ENCODE measurements around the gene ABITRAM. TPM values are rescaled to one million over a fixed set of nuclear protein-coding genes. Genes with fewer than 3 reads are reported as not detected.
"Not testable (repeated sequence)": the region's sequence is repeated elsewhere in the genome, so short reads cannot be mapped to it uniquely, and the experiment has no call there.

Gene ABITRAM
- total RNA-seq, 6 experiments from 2014 or later, result 5.2 to 8.3 (median 6.8) TPM

GRCh38 chr9:108889649-108890067 is 44.5 kb upstream of the ABITRAM start:
- Histone ChIP-seq H3K27ac (no peak overlapping the region), H3K4me1 (peaks cover 0 to 48% (median 11%) of the 10 kb centered on the region in 4 donors), H3K27me3 (no peaks in the 10 kb centered on the region), H3K9me3 (no peaks in the 10 kb centered on the region), H3K4me3 (no peak overlapping the region), H3K36me3 (peaks cover 0 to 40% (median 6%) of the 10 kb centered on the region in 4 donors)
- TF ChIP-seq, protein P1, sequence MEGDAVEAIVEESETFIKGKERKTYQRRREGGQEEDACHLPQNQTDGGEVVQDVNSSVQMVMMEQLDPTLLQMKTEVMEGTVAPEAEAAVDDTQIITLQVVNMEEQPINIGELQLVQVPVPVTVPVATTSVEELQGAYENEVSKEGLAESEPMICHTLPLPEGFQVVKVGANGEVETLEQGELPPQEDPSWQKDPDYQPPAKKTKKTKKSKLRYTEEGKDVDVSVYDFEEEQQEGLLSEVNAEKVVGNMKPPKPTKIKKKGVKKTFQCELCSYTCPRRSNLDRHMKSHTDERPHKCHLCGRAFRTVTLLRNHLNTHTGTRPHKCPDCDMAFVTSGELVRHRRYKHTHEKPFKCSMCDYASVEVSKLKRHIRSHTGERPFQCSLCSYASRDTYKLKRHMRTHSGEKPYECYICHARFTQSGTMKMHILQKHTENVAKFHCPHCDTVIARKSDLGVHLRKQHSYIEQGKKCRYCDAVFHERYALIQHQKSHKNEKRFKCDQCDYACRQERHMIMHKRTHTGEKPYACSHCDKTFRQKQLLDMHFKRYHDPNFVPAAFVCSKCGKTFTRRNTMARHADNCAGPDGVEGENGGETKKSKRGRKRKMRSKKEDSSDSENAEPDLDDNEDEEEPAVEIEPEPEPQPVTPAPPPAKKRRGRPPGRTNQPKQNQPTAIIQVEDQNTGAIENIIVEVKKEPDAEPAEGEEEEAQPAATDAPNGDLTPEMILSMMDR (IDR thresholded peaks at IDR 0.05), result peak; percentile 31 to 52 (median 38)
- TF ChIP-seq POLR2A (IDR thresholded peaks at IDR 0.05), result no peak
- intact Hi-C loops (cut with DNase I), result no loop called here
- DNase-seq (no peak), ATAC-seq (peak; percentile 14 to 61 (median 44))
- 65% methylated on average over 4 of the region's 4 CpGs for WGBS (ENCODE audit: insufficient coverage, low coverage, low lambda C conversion rate, missing lambda C conversion rate)

DNA sequence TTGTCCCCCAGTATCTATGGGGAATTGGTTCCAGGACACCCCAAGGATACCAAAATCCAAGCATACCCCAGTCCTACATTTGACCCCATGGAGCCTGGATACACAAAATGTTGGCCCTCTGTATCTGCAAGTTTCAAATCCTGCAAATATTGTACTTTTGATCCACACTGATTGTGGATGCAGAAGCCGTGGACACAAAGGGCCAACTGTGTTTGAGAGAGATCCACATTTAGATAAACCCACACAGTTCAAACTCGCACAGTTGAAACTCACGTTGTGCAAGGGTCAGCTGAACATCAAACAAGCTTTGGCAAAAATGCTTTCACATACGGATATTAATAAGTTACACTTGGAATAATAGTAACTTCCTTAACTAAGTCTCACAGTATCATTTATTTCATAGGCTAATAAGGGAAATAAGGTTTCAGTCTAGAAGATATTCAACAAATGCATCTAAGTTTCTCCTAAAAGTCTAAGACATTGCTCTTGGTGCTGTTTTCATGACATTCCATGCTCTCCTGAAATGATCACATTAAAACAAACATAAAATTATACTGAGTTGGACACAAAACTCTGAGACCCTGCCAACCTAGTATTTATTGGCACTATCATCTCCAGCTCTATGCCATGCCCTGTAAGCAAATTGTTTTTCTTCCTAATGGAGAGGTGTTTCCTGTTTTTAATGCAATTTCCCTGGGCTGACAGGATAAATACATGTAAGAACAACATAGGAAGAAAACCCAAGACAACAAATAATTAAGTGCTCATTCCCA is 39.8 kb upstream of the ABITRAM start:
- ATAC-seq (peak; percentile 85 to 93 (median 88)), DNase-seq (peak in 1 of 3 donors; percentile 72)
- intact Hi-C loops (cut with DNase I), result no loop called here
- H3K4me1 ChIP-seq, result peaks cover 0 to 41% (median 8%) of the 10 kb centered on the region in 4 donors
- peaks cover 0 to 45% (median 6%) of the 10 kb centered on the region in 4 donors for H3K36me3 ChIP-seq
- no peaks in the 10 kb centered on the region for H3K9me3 ChIP-seq
- TF ChIP-seq POLR2A (IDR thresholded peaks at IDR 0.05), result no peak
- TF ChIP-seq, protein P1 (IDR thresholded peaks at IDR 0.05), result no peak
- H3K4me3 ChIP-seq, result no peak overlapping the region
- whole genome bisulfite sequencing (ENCODE audit: insufficient coverage, low coverage, low lambda C conversion rate, missing lambda C conversion rate), result 48% methylated on average over 4 of the region's 4 CpGs
- peak overlapping the region; percentile 39 to 79 (median 70) for H3K27ac ChIP-seq
- no peaks in the 10 kb centered on the region for H3K27me3 ChIP-seq

DNA sequence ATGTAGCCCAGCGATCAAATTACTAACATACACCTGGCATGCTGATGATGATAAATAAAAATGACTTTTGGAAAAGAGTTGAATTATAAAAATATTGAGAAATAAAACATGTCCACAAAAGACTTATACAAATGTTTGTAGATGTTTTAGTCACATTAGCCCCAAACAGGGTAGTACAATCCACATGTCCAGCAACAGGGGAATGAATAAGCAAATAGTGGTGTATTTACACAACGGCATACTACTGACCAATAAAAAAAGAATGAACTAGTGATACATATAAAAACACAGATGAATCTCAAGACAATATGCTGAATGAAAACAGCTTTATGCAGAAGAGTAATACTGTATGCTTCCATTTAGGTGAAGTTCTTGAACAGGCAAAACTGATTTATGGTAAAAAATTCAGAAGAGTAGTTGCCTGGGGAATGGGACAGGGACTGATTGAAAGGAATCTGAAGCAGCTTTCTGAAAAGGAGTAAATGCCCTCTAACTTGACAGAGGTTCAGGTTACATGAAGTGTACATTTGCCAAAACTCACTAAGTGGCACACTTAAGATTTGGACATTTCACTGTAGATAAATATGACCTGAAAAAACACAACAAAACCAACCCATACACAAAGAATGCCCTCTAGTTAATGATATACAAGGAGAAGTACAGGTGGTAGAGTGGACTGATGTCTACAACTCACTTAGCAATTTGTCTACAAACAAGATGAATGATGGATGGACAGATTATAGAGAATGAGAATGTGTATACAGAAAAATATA is 36.7 kb upstream of the ABITRAM start:
- Histone ChIP-seq H3K9me3 (no peaks in the 10 kb centered on the region), H3K4me3 (no peak overlapping the region), H3K36me3 (peaks cover 0 to 44% (median 3%) of the 10 kb centered on the region in 4 donors), H3K27me3 (no peaks in the 10 kb centered on the region), H3K4me1 (peaks cover 0 to 36% (median 8%) of the 10 kb centered on the region in 4 donors), H3K27ac (peak overlapping the region in 1 of 3 donors; percentile 38)
- 75% methylated on average over 2 of the region's 2 CpGs for WGBS (ENCODE audit: insufficient coverage, low coverage, low lambda C conversion rate, missing lambda C conversion rate)
- no peak for DNase-seq
- TF ChIP-seq, protein P1 (IDR thresholded peaks at IDR 0.05), result no peak
- TF ChIP-seq POLR2A (IDR thresholded peaks at IDR 0.05), result no peak
- intact Hi-C loops (cut with DNase I), result no loop called here
- peak; percentile 37 to 64 (median 54) for ATAC-seq

GRCh38 chr9:108899023-108899695 is 35.0 kb upstream of the ABITRAM start:
- WGBS (ENCODE audit: insufficient coverage, low coverage, low lambda C conversion rate, missing lambda C conversion rate), result 76% methylated on average over 8 of the region's 8 CpGs
- H3K9me3 ChIP-seq; intact Hi-C loops (cut with DNase I); H3K27me3 ChIP-seq; ATAC-seq; H3K27ac ChIP-seq; DNase-seq; H3K4me3 ChIP-seq: not testable (repeated sequence)
- Histone ChIP-seq H3K36me3 (peaks cover 0 to 35% (median 3%) of the 10 kb centered on the region in 4 donors), H3K4me1 (peaks cover 0 to 27% (median 5%) of the 10 kb centered on the region in 4 donors)
